ENCODE data around the gene MRPL36.

The MRPL36 gene

DNA sequence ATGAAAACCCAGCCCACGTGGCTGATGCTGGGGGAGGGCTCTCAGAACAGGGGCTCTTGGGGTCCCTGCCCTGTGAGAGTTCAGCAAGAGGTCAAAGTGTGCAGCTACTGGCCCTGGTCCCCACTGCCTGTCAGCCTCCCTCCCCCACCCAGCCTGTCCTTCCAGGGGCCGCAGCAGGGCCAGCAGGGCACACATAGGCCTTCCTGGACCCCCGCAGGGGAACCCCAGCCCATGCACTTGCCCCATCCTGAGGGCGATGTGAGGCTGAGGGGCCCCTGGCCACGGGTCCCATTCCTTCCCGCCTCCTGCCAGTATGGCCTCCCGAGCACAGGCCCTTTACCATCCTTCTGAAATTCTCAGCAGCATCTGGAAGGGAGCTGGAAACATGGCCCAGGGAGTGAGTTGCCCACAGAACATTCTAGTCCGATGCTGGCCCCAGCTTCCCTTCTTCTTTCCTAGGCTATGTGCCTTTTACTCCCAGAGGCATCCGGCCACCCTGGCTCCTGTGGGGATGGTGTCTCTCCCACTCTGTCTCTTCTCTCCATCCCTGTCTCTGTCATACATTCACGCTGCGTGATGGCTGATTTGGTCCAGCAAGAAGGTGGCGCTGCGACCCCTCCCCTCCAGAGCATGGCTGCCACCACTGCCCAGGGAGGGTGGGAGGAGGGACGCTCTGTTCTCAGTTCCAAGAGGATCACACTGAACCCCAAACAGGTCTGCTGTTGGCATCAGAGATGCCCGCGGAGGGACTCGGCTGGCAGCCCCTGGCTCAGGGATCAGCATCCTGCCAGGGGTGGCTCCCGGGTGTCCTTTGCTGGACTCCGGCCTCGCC lies 19.6 kb downstream of the MRPL36 start:
- no peak for DNase-seq

DNA sequence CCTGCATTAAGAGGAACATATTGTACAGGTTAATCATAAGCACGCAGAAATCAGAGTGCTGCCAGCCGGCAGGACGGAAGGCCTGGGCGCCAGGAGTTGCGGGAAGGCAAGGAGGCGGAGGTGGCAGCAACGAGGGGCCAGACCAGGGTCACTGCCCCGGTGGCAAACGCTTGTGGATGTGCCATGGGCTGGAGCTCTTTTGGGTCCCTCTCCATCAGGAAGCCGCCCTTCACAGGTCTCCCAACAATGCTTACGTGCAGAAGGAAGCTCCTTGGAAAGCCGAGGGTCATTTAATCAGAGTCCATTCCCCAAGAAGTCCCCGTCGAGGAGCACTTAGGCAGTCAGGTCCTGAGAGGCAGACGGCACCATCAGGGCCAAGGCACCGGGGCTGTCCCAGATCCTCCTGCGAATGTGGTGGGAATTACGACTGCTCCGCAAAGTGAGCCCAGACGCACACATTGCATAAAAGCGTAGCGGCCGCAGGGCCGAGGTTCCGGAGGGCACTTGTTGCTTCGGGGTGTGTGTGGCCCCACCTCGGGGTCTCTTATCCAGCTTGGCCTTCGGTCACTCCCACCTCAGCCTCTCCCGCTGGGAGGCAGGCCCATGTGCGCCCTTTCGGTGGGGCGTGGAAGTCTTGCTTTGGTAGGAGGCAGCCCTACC lies 20.5 kb downstream of the MRPL36 start:
- no peak for DNase-seq

- DNase-seq = no peak
Measured at GRCh38 chr5:1778138-1779020, 21.3 kb downstream of the MRPL36 start.

DNA sequence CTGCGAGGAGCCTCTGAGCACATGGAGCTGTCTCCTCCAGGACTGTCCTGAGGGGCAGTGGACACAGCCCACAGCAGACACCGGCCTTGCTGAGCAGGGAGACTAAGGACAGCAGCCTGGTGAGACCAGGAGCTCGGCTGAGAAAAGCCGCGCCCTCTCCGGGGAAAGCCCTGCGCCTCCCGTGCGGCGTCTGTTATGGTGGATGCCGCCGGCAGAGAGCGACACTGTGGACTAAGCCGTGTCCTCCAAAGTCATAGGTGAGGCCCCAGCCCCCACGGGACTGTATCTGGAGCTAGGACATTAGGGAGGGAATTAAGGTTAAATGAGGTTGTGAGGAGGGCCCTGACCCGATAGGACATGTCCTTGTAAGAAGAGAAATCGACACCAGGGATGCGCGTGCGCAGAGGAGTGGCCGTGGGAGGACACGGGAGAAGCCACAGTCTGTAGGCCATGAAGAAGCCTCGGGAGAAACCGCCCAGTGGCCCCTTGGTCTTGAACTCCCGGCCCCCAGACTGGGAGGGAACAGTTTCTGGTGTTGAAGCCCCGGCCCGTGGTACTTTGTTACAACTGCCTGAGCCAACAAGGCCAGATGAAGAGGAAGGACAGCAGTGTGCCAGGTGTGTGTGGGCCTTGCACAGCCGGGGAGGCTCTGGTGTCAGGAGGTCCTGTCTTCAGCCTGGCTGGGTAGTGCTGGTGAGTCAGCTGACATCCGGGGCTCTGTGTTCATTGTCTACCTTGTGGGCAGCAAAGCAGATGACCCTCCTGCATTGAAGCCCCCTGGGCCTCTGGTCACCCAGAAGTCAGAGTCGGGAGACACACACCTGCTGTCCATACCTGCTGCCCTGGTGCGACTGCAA lies 22.1 kb downstream of the MRPL36 start:
- DNase-seq = no peak

- DNase-seq = no peak
Measured at GRCh38 chr5:1776831-1777230, 22.8 kb downstream of the MRPL36 start.

- no peak for DNase-seq
Measured at GRCh38 chr5:1772634-1773033, 27.0 kb downstream of the MRPL36 start.

- DNase-seq = no peak
Measured at GRCh38 chr5:1771149-1772065, 28.2 kb downstream of the MRPL36 start.

DNA sequence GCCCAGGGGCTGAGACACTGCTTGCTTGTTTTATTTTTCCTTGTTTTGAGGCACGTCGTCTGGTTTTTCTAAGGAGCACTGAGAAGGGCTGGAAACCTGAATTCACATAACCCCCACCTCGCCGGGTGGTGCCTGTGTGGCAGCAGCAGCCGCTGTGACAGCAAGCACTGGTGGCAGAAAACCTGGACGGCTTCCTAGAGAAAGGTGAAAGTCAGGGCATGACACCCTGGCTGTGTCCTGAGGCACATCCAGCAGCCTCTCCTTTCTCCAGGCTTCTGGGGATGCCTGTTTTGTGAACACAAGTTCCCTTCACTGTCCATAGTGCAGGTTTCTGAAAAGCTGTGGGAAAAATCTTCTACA lies 29.2 kb downstream of the MRPL36 start:
- DNase-seq = no peak

DNA sequence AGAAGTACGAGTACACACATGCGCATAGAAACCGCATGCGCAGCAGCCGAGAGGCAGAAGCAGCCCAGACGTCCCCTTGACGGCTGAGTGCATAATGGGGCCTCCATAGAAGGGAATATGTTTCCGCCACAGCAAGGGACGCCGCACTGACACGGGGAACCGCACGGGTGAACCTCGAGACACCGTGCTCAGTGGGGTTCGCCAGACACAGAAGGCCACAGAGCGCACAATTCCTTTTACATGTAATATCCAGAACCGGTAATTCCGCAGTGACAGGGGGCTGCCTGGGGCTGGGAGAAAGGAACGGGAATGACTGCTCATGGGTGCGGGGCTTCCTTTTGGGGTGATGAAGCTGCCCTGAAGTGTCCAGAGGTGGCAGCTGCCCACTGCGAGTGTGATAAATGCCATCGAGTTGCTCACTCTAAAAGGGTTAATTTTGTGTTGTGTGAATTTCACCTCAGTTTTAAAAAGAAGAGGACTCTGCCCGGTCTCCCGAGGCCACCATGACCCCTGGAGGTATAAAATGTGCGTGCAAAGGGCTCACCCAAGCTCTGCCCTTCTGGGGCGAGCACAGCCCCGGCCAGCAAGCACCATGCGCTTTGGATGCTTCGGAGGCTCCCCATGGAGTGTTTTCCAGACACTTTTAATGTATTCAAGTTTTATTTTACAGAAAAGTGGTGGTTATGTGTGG lies 29.7 kb downstream of the MRPL36 start:
- no peak for DNase-seq

DNA sequence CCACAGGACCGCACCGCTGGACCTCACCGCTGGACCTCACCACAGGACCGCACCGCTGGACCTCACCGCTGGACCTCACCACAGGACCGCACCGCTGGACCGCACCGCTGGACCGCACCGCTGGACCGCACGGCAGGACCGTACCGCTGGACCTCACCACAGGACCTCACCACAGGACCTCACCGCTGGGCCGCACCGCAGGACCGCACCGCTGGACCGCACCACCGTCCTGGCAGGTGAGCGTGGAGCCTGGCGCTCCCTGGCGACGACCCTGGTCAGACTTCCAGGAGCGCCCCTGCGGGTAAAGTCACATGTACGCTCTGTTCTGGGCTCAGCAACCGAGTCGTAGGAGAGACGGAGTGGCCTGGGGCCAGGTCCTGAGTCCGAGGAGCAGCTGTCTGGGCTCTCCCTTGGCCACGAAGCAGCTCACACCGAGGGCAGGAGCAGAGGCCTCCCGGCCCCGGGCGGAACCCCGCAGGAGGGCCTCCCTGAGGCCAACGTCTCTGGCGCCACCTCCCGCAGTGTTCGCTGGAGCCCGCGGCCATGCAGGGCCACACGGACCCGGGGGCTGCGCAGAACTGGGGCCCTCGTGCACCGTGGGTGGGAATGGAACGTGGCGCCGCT lies 30.5 kb downstream of the MRPL36 start:
- DNase-seq = no peak

GRCh38 chr5:1768283-1769000 lies 31.2 kb downstream of the MRPL36 start:
- no peak for DNase-seq

- no peak for DNase-seq
Measured at GRCh38 chr5:1767524-1768282, 31.9 kb downstream of the MRPL36 start.

DNA sequence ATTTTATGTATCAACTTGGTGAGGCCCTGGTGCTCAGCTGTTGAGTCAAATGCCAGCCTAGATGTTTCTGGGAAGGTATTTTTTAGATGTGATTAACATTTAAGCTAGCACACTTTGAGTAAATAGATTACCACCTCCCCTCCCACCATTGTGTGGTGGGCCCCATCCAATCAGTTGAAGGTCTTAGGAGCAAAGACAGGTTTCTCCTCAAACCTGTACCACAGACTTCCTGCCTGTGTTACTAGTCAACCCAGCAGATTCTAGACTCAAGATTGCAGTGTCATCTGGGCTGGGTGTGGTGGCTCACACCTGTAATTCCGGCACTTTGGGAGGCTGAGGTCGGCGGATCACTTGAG lies 33.8 kb downstream of the MRPL36 start:
- no peak for DNase-seq

GRCh38 chr5:1765141-1765879 lies 34.3 kb downstream of the MRPL36 start:
- DNase-seq = no peak

- DNase-seq = no peak
Measured at GRCh38 chr5:1764606-1764960, 35.1 kb downstream of the MRPL36 start.

GRCh38 chr5:1763960-1764605 lies 35.6 kb downstream of the MRPL36 start:
- DNase-seq = no peak

- DNase-seq = no peak
Measured at GRCh38 chr5:1763548-1763911, 36.1 kb downstream of the MRPL36 start.

Data from NK-92 treated with Interleukin-12 subunit alpha and Interleukin-12 subunit beta, amount 100 ng/mL, for 24 hours (cell line).